Activated naive CD4-positive, alpha-beta T cell treated with anti-CD3 and anti-CD28 coated beads, Interleukin-2, amount 50 U/mL, for 24 hours (primary cell): ENCODE results near the gene B4GALNT4.
"Not testable (repeated sequence)": the region's sequence is repeated elsewhere in the genome, so short reads cannot be mapped to it uniquely, and the experiment has no call there.

Source experiments
- H3K27ac Mint-ChIP-seq: one replicate; pipeline ENCODE4 v1.8.0; 2021; ENCODE audit warnings: mild to moderate bottlenecking, mixed read lengths
- H3K27me3 Mint-ChIP-seq: one replicate; pipeline ENCODE4 v1.8.0; 2021; ENCODE audit warnings: mixed read lengths
- H3K36me3 Mint-ChIP-seq: one replicate; pipeline ENCODE4 v1.8.0; 2021; ENCODE audit warnings: mixed read lengths
- H3K4me1 Mint-ChIP-seq: one replicate; pipeline ENCODE4 v1.8.0; 2021; ENCODE audit warnings: mixed read lengths
- H3K4me3 Mint-ChIP-seq: one replicate; pipeline ENCODE4 v1.8.0; 2021; ENCODE audit warnings: mild to moderate bottlenecking, mixed read lengths
- H3K9me3 Mint-ChIP-seq: one replicate; pipeline ENCODE4 v1.8.0; 2021; ENCODE audit warnings: mixed read lengths

B4GALNT4 gene

GRCh38 chr11:331358-332060 lies 37.8 kb upstream of the B4GALNT4 start:
- H3K4me3 Mint-ChIP-seq: peak overlapping the region; percentile 39
- peaks cover 62% of the 10 kb centered on the region for H3K4me1 Mint-ChIP-seq
- H3K27ac Mint-ChIP-seq: peak overlapping the region; percentile 59
- H3K9me3 Mint-ChIP-seq: no peaks in the 10 kb centered on the region
- H3K27me3 Mint-ChIP-seq: no peaks in the 10 kb centered on the region
- H3K36me3 Mint-ChIP-seq: no peaks in the 10 kb centered on the region

GRCh38 chr11:332651-333480 lies 36.4 kb upstream of the B4GALNT4 start:
- no peaks in the 10 kb centered on the region for H3K36me3 Mint-ChIP-seq
- no peaks in the 10 kb centered on the region for H3K9me3 Mint-ChIP-seq
- no peaks in the 10 kb centered on the region for H3K27me3 Mint-ChIP-seq
- peaks cover 60% of the 10 kb centered on the region for H3K4me1 Mint-ChIP-seq
- no peak overlapping the region for H3K27ac Mint-ChIP-seq
- no peak overlapping the region for H3K4me3 Mint-ChIP-seq

- H3K27me3 Mint-ChIP-seq, H3K9me3 Mint-ChIP-seq, H3K27ac Mint-ChIP-seq, H3K36me3 Mint-ChIP-seq, H3K4me3 Mint-ChIP-seq: not testable (repeated sequence)
- H3K4me1 Mint-ChIP-seq: peaks cover 60% of the 10 kb centered on the region
These were observed 35.6 kb upstream of the B4GALNT4 start for GRCh38 chr11:333616-334263.

GRCh38 chr11:334264-334994 lies 34.9 kb upstream of the B4GALNT4 start:
- Mint-ChIP-seq H3K27me3 (no peaks in the 10 kb centered on the region), H3K9me3 (no peaks in the 10 kb centered on the region), H3K27ac (no peak overlapping the region), H3K4me3 (no peak overlapping the region), H3K4me1 (peaks cover 54% of the 10 kb centered on the region), H3K36me3 (no peaks in the 10 kb centered on the region)

GRCh38 chr11:335779-336658 lies 33.3 kb upstream of the B4GALNT4 start:
- no peaks in the 10 kb centered on the region for H3K27me3 Mint-ChIP-seq
- H3K4me1 Mint-ChIP-seq: peaks cover 48% of the 10 kb centered on the region
- no peak overlapping the region for H3K4me3 Mint-ChIP-seq
- H3K27ac Mint-ChIP-seq: peak overlapping the region; percentile 69
- H3K36me3 Mint-ChIP-seq: no peaks in the 10 kb centered on the region
- no peaks in the 10 kb centered on the region for H3K9me3 Mint-ChIP-seq

GRCh38 chr11:336659-337198 lies 32.6 kb upstream of the B4GALNT4 start:
- H3K9me3 Mint-ChIP-seq: no peaks in the 10 kb centered on the region
- no peak overlapping the region for H3K4me3 Mint-ChIP-seq
- H3K4me1 Mint-ChIP-seq: peaks cover 48% of the 10 kb centered on the region
- H3K27ac Mint-ChIP-seq: peak overlapping the region; percentile 69
- no peaks in the 10 kb centered on the region for H3K36me3 Mint-ChIP-seq
- H3K27me3 Mint-ChIP-seq: no peaks in the 10 kb centered on the region

GRCh38 chr11:337711-338110 lies 31.6 kb upstream of the B4GALNT4 start:
- Mint-ChIP-seq H3K9me3 (no peaks in the 10 kb centered on the region), H3K27me3 (no peaks in the 10 kb centered on the region), H3K4me1 (peaks cover 49% of the 10 kb centered on the region), H3K36me3 (no peaks in the 10 kb centered on the region), H3K4me3 (no peak overlapping the region), H3K27ac (no peak overlapping the region)

GRCh38 chr11:339963-340362 lies 29.3 kb upstream of the B4GALNT4 start:
- Mint-ChIP-seq H3K4me1 (peaks cover 44% of the 10 kb centered on the region), H3K4me3 (no peak overlapping the region), H3K27me3 (no peaks in the 10 kb centered on the region)

GRCh38 chr11:340539-341512 lies 28.5 kb upstream of the B4GALNT4 start:
- H3K4me1 Mint-ChIP-seq: peaks cover 38% of the 10 kb centered on the region
- H3K4me3 Mint-ChIP-seq: no peak overlapping the region
- no peaks in the 10 kb centered on the region for H3K27me3 Mint-ChIP-seq
- no peaks in the 10 kb centered on the region for H3K36me3 Mint-ChIP-seq
- peak overlapping the region; percentile 82 for H3K27ac Mint-ChIP-seq
- H3K9me3 Mint-ChIP-seq: no peaks in the 10 kb centered on the region

More at GRCh38 chr11:339963-340362, 29.3 kb upstream of the B4GALNT4 start:
- Mint-ChIP-seq H3K36me3 (no peaks in the 10 kb centered on the region), H3K27ac (no peak overlapping the region), H3K9me3 (no peaks in the 10 kb centered on the region)

- peaks cover 26% of the 10 kb centered on the region for H3K4me1 Mint-ChIP-seq
- no peaks in the 10 kb centered on the region for H3K27me3 Mint-ChIP-seq
- no peaks in the 10 kb centered on the region for H3K36me3 Mint-ChIP-seq
- H3K4me3 Mint-ChIP-seq: no peak overlapping the region
- H3K9me3 Mint-ChIP-seq: no peaks in the 10 kb centered on the region
- no peak overlapping the region for H3K27ac Mint-ChIP-seq
These were observed 27.0 kb upstream of the B4GALNT4 start for GRCh38 chr11:342328-342727.

GRCh38 chr11:344836-345578 lies 24.3 kb upstream of the B4GALNT4 start:
- Mint-ChIP-seq H3K9me3 (no peaks in the 10 kb centered on the region), H3K4me1 (peaks cover 26% of the 10 kb centered on the region), H3K27ac (no peak overlapping the region), H3K4me3 (no peak overlapping the region), H3K27me3 (no peaks in the 10 kb centered on the region), H3K36me3 (no peaks in the 10 kb centered on the region)

- Mint-ChIP-seq H3K36me3 (no peaks in the 10 kb centered on the region), H3K4me1 (peaks cover 25% of the 10 kb centered on the region), H3K4me3 (no peak overlapping the region), H3K27ac (no peak overlapping the region), H3K27me3 (no peaks in the 10 kb centered on the region), H3K9me3 (no peaks in the 10 kb centered on the region)
These were observed 22.8 kb upstream of the B4GALNT4 start for GRCh38 chr11:346529-346928.

- H3K36me3 Mint-ChIP-seq, H3K9me3 Mint-ChIP-seq, H3K4me3 Mint-ChIP-seq, H3K27me3 Mint-ChIP-seq, H3K27ac Mint-ChIP-seq: not testable (repeated sequence)
- H3K4me1 Mint-ChIP-seq: peaks cover 36% of the 10 kb centered on the region
These were observed 19.9 kb upstream of the B4GALNT4 start for GRCh38 chr11:349270-349954.
